Left ventricle myocardium inferior (tissue), 1 donor: Measurements from ENCODE around the gene KLHDC8B. TPM values are rescaled to one million over a fixed set of nuclear protein-coding genes. Genes with fewer than 3 reads are reported as not detected.
"Not testable (repeated sequence)": the region's sequence is repeated elsewhere in the genome, so short reads cannot be mapped to it uniquely, and the experiment has no call there.

ENCODE experiments used
- DNase-seq: peaks from one replicate; pipeline ENCODE4 v3.0.0-alpha.2; 2020
- H3K27ac ChIP-seq: fragments of 200-600 bp; replicated peaks from 2 replicates; pipeline ENCODE4 v1.8.0; 2021
- H3K27me3 ChIP-seq: fragments of 200-600 bp; 2 replicates; pipeline ENCODE4 v1.8.0; 2021; ENCODE audit warnings: low read depth
- H3K36me3 ChIP-seq: fragments of 200-600 bp; 2 replicates; pipeline ENCODE4 v1.8.0; 2021
- H3K4me1 ChIP-seq: fragments of 200-600 bp; 2 replicates; pipeline ENCODE4 v1.8.0; 2021
- H3K4me3 ChIP-seq: fragments of 200-600 bp; 2 replicates; pipeline ENCODE4 v1.8.0; 2021; ENCODE audit warnings: mild to moderate bottlenecking, moderate library complexity
- H3K9me3 ChIP-seq: fragments of 200-600 bp; replicated peaks from 2 replicates; pipeline ENCODE4 v1.8.0; 2021
- CTCF ChIP-seq: fragments of 200-600 bp; IDR thresholded peaks from 2 replicates; pipeline ENCODE4 v1.8.0; 2021; ENCODE audit warnings: antibody characterized with exemption, mild to moderate bottlenecking, borderline replicate concordance
- intact Hi-C: fragments of 100-400 bp; cut with micrococcal nuclease; formaldehyde crosslinking; loops from one replicate; pipeline ENCODE4 v1.11.0; 2022
- total RNA-seq: library from RNA; stranded (reverse); fragmentation: NEBNext Ultra II Directional; extraction: Animal tissue kit (Norgen Biotek cat#: 25700); gene quantifications from one replicate; pipeline ENCODE4 v1.2.1, GENCODE V29; 2021
- donor health status: DM: no; HTN: yes; CAD: no; lungs with severe emphysema.

Gene KLHDC8B
- total RNA-seq, 1 donor from 2014 or later = 92.5 TPM

GRCh38 chr3:49219132-49219531 is 47.7 kb downstream of the KLHDC8B start:
- no peak for DNase-seq
- Histone ChIP-seq H3K36me3 (no peaks in the 10 kb centered on the region), H3K4me3 (no peak overlapping the region), H3K9me3 (peaks cover 10% of the 10 kb centered on the region), H3K27ac (peak overlapping the region; percentile 89), H3K4me1 (peaks cover 18% of the 10 kb centered on the region), H3K27me3 (no peaks in the 10 kb centered on the region)
- TF ChIP-seq CTCF = no peak
- intact Hi-C loops = no loop called here

GRCh38 chr3:49220985-49221563 is 49.7 kb downstream of the KLHDC8B start:
- H3K27me3 ChIP-seq = not testable (repeated sequence)

GRCh38 chr3:49222002-49222401 is 50.6 kb downstream of the KLHDC8B start:
- no peak for DNase-seq
- H3K36me3 ChIP-seq = peaks cover 2% of the 10 kb centered on the region
- intact Hi-C loops = no loop called here
- H3K9me3 ChIP-seq = peaks cover 26% of the 10 kb centered on the region
- no peak overlapping the region for H3K4me3 ChIP-seq
- no peak for TF ChIP-seq CTCF
- peaks cover 18% of the 10 kb centered on the region for H3K4me1 ChIP-seq
- no peak overlapping the region for H3K27ac ChIP-seq
- no peaks in the 10 kb centered on the region for H3K27me3 ChIP-seq

More at GRCh38 chr3:49220985-49221563, 49.7 kb downstream of the KLHDC8B start:
- intact Hi-C loops, DNase-seq, H3K4me3 ChIP-seq, H3K27ac ChIP-seq, H3K36me3 ChIP-seq: not testable (repeated sequence)
- H3K9me3 ChIP-seq = peaks cover 17% of the 10 kb centered on the region
- peaks cover 18% of the 10 kb centered on the region for H3K4me1 ChIP-seq

Other genes starting within 250 kb of the KLHDC8B start
- gene P4HTM, start 181.4 kb upstream of the KLHDC8B start, total RNA-seq = 28.9 TPM
- 79.0 TPM for gene WDR6, start 164.2 kb upstream of the KLHDC8B start, total RNA-seq
- 11.8 TPM for gene DALRD3, start 153.0 kb upstream of the KLHDC8B start, total RNA-seq
- gene NDUFAF3, start 149.5 kb upstream of the KLHDC8B start, total RNA-seq = 159 TPM
- 46.9 TPM for gene IMPDH2, start 142.2 kb upstream of the KLHDC8B start, total RNA-seq
- gene QRICH1, start 77.5 kb upstream of the KLHDC8B start, total RNA-seq = 58.8 TPM
- 203 TPM for gene QARS1, start 66.8 kb upstream of the KLHDC8B start, total RNA-seq
- gene USP19, start 50.8 kb upstream of the KLHDC8B start, total RNA-seq = 62.5 TPM
- gene LAMB2, start 38.5 kb upstream of the KLHDC8B start, total RNA-seq = 772 TPM
- gene CCDC71, start 5.3 kb upstream of the KLHDC8B start, total RNA-seq = 11.9 TPM
- gene C3orf62, start 105.6 kb downstream of the KLHDC8B start, total RNA-seq = 2.8 TPM
- gene USP4, start 168.5 kb downstream of the KLHDC8B start, total RNA-seq = 37.3 TPM
- 115 TPM for gene GPX1, start 186.8 kb downstream of the KLHDC8B start, total RNA-seq
- 247 TPM for gene RHOA, start 240.4 kb downstream of the KLHDC8B start, total RNA-seq
- 17.7 TPM for gene TCTA, start 240.8 kb downstream of the KLHDC8B start, total RNA-seq